GM12865 (cell line): ENCODE measurements around the gene BCAS1.

Source experiments
- DNase-seq: peaks from one replicate; pipeline ENCODE4 v3.0.0; 2010; ENCODE audit warnings: low read depth
- H3K4me3 ChIP-seq: 2 replicates; pipeline ENCODE4 v1.5.1; 2011; ENCODE audit warnings: mild to moderate bottlenecking, low read depth, low read length, control low read depth
- TF ChIP-seq, protein P1 (sequence below): IDR thresholded peaks from 2 replicates; pipeline ENCODE4 v1.5.1; 2011; ENCODE audit warnings: low read length, control low read depth, low read depth, inconsistent platforms; ENCODE audit not compliant: insufficient read depth; ENCODE audit errors: missing control alignments

Gene BCAS1, protein sequence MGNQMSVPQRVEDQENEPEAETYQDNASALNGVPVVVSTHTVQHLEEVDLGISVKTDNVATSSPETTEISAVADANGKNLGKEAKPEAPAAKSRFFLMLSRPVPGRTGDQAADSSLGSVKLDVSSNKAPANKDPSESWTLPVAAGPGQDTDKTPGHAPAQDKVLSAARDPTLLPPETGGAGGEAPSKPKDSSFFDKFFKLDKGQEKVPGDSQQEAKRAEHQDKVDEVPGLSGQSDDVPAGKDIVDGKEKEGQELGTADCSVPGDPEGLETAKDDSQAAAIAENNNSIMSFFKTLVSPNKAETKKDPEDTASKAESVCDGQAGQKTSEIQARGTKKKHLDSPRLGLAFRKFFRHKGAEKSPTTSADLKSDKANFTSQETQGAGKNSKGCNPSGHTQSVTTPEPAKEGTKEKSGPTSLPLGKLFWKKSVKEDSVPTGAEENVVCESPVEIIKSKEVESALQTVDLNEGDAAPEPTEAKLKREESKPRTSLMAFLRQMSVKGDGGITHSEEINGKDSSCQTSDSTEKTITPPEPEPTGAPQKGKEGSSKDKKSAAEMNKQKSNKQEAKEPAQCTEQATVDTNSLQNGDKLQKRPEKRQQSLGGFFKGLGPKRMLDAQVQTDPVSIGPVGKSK

DNA sequence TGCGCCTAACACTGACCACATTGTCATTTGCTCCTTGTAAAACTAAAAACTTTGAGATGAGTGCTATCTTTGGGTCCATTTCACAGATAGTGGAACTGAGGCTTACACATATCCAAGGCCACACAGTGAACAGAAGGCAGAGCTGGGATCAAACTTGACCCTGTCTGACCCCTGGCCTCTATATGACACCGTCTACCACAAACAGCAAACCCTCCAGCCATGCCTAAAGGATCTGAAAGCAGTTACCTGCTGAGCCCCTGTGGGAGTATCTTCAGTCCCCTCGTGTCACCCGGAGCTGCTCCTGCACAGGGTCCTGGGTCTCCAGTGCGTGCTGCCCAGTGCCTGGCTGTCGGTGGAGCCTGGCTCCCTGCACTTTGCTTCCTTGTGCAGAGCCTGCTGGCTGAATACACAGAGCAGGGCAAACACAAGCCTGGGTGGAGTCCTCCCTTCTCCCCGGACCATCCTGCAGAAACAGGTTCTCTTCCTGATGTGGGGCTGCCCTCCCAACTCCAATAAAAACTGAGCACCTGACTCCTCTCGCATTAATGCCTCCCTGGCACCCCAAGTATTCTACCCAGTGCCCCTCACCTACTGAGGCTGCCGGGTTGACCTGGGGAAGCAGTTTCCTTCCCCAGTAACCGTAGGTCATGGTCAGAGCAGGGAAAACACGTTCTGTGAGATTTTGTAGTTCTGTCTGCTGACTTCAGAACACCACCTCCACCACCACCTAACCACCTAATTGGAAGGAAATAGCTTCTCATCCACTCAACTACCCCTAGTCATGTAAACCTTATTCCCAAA is at the start of gene BCAS1:
Gene BCAS1, minus strand, starts transcription at position 408 of the 801 bp plus-strand sequence. CDS start 11,876 bp downstream, outside the sequence.
- TF ChIP-seq, protein P1, sequence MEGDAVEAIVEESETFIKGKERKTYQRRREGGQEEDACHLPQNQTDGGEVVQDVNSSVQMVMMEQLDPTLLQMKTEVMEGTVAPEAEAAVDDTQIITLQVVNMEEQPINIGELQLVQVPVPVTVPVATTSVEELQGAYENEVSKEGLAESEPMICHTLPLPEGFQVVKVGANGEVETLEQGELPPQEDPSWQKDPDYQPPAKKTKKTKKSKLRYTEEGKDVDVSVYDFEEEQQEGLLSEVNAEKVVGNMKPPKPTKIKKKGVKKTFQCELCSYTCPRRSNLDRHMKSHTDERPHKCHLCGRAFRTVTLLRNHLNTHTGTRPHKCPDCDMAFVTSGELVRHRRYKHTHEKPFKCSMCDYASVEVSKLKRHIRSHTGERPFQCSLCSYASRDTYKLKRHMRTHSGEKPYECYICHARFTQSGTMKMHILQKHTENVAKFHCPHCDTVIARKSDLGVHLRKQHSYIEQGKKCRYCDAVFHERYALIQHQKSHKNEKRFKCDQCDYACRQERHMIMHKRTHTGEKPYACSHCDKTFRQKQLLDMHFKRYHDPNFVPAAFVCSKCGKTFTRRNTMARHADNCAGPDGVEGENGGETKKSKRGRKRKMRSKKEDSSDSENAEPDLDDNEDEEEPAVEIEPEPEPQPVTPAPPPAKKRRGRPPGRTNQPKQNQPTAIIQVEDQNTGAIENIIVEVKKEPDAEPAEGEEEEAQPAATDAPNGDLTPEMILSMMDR = no peak
- no peak for DNase-seq
- H3K4me3 ChIP-seq = no peak within 1 kb of the TSS

DNA sequence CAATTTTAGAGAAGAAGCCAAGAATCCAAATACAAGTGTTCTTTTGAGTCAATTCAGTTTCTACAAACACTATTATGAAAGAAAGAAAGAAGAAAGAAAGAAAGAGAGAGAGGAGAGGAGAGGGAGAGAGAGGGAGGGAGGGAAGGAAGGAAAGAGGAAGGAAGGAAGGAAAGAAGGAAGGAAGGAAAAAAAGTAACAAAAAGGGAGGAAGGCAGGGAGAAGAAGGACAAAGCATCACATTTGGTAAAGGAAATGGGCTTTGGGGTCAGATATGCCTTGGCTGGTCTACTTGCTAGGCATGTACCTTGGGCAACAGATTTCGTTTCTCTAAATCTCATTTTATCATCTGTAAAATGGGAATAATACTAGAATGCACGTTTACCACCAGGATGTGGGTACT is 49.4 kb upstream of the BCAS1 start:
- no peak for DNase-seq
- TF ChIP-seq, protein P1 = no peak

DNA sequence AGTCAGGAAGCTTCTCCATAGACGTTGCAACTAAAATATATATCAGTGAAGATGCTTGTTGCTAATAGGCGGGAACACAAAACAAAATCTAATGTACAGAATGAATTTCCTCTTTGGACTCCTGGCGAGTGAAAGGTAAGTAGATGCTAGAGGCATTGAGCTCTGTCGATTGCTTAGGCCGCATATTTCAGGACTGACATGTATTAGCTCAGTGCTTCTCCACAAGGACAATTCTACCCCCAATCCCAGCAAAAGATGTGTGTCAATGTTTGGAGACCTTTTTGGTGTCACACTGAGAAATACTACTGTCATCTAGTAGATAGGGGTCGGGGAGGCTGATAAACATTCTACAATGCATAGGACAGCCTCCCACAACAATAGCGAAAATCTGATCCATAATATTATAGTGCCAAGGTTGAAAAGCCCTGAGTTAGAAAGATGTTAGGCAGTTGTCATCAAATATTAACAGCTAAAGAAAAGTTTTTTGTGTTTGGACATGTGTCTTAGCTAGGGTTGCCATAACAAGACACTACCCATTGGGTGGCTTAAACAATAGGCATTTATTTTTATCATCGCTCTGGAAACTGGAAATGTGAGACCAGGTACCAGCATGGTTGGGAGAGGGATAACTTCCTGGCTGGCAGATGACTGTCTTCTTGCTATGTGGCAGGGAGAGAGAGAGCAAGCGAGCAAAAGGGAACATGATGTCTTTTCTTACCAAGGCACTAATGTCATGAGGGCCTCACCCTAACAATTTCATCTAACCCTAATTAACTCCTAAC is 48.0 kb upstream of the BCAS1 start:
- TF ChIP-seq, protein P1 = no peak
- H3K4me3 ChIP-seq = no peak overlapping the region
- no peak for DNase-seq

More for the DNA sequence above, 49.4 kb upstream of the BCAS1 start:
- H3K4me3 ChIP-seq = no peak overlapping the region

DNA sequence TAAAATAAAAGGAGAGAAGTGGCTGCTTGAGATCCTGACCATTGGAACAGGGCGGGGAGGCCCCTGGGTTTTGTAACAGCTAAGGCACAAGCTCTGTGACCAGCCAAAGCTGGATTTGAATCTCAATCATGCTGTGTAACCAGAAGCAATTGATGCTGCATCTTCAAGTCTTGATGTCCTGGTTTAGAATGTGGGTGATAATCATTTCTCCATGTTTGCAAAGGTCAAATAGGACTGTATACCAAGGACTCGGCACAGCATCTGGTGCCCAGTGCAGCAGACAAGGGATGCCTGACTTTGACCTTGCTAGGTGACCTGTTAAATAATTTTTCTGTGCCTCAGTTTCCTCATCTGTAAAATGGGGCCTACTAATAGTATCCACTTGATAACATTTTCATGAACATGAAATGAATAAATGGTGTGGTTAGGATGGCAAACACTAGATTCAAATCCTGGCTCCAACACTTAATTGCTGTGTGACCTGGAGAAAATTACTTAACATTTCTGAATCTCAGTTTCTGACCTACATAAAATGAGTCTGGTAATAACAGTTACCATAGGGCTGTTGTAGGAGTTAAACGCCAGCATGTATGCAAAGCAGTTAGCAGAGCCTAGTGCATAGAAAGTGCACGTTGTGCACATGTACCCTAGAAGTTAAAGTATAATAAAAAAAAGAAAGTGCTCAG is 46.3 kb upstream of the BCAS1 start:
- H3K4me3 ChIP-seq = no peak overlapping the region
- DNase-seq = no peak
- TF ChIP-seq, protein P1 = no peak

DNA sequence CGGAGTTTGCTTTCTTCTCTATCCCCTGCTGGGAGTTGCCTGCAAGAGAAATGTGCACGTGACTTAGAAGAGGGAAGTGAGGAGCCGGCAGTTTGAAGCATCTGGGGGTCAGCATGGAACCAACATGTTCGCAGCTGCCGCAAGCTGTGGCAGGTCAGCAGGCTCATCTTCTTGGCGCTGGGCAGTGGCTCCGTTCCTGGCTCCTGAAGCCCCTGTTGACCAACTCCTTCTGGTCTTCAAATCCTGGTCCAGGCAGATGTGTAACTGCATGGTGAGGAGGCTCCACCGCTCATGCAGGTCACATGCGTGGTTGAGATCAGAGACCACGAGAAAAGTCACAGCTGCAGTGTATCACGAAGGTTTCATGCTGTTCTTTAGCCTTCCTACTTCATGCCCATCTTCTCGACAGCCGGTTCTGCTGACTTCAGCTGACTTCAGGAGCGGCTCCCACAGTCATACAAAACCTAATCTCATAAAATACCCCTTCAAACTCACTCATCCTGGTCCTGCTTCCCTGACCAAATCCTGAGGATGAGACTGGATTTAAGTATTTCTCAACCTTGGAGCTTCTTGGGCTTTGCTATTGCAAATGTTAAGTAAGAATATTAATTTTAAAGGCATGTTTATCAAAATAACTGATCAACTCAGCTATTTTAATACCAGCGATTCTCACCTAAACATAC is 44.9 kb upstream of the BCAS1 start:
- DNase-seq = no peak
- no peak overlapping the region for H3K4me3 ChIP-seq
- TF ChIP-seq, protein P1 = no peak
